B cell (primary cell): Measurements from ENCODE around the gene DFFA.

ENCODE experiments used
- EZH2 ChIP-seq: IDR thresholded peaks from 2 replicates; pipeline ENCODE4 v1.6.1; 2012; ENCODE audit warnings: borderline replicate concordance, low read depth, mild to moderate bottlenecking, moderate library complexity, low read length; ENCODE audit not compliant: insufficient read depth, poor library complexity, severe bottlenecking
- TF ChIP-seq, protein P1 (sequence below): fragments of 200-600 bp; IDR thresholded peaks from one replicate; pipeline ENCODE4 v1.8.0; 2022; ENCODE audit warnings: antibody characterized with exemption, mild to moderate bottlenecking

- TF ChIP-seq, protein P1, sequence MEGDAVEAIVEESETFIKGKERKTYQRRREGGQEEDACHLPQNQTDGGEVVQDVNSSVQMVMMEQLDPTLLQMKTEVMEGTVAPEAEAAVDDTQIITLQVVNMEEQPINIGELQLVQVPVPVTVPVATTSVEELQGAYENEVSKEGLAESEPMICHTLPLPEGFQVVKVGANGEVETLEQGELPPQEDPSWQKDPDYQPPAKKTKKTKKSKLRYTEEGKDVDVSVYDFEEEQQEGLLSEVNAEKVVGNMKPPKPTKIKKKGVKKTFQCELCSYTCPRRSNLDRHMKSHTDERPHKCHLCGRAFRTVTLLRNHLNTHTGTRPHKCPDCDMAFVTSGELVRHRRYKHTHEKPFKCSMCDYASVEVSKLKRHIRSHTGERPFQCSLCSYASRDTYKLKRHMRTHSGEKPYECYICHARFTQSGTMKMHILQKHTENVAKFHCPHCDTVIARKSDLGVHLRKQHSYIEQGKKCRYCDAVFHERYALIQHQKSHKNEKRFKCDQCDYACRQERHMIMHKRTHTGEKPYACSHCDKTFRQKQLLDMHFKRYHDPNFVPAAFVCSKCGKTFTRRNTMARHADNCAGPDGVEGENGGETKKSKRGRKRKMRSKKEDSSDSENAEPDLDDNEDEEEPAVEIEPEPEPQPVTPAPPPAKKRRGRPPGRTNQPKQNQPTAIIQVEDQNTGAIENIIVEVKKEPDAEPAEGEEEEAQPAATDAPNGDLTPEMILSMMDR = no peak
- no peak for TF ChIP-seq EZH2
Observed at GRCh38 chr1:10494418-10494753, 22.1 kb upstream of the DFFA start.
